HG03521 (cell line): Measurements from ENCODE around the gene C14orf93.
"Not testable (repeated sequence)": the region's sequence is repeated elsewhere in the genome, so short reads cannot be mapped to it uniquely, and the experiment has no call there.

ENCODE experiments used
- ATAC-seq: cut with Tn5 transposase; IDR thresholded peaks from one replicate; pipeline ENCODE4 v1.9.1; 2021; ENCODE audit warnings: mild to moderate bottlenecking, moderate library complexity; ENCODE audit not compliant: unreplicated experiment

C14orf93 gene

DNA sequence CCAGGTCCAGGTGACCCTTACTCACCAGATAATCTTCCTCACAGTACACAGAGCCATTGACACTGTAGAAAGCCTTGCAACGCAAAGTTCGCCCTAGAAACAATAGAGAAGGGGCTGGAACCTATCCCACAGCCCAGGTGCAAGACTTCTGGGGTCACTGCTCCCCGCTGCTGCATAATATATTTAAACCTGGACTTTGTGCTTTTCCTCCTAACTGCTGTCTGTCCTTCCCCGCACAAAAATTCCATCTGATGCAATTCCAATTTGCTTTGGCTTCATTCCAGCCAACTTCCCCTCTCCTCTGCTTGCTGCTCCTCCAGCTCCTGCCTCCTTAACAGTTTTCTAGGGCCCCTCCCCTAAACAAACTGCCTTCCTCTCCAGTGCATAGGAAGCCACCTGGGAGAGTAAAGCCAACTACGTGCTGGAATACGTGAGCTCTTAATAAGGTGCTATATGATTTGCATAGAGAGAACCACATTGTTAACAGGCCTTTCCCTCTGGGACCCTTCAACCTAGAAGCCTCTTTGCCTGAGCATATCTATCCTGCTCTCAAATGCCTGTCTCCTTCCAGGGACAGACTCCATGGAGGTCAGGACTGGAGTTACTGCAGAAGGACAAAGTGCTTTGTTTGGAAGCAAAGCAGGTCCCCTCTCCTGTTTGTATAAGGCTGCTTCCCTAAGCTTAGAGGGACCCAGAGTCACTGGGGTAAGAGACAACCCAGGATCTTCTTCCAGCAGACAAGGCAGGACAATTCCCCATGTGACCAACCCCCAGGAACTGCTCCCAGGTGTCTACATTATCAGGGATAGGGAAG lies 33.1 kb downstream of the C14orf93 start:
- no peak for ATAC-seq

DNA sequence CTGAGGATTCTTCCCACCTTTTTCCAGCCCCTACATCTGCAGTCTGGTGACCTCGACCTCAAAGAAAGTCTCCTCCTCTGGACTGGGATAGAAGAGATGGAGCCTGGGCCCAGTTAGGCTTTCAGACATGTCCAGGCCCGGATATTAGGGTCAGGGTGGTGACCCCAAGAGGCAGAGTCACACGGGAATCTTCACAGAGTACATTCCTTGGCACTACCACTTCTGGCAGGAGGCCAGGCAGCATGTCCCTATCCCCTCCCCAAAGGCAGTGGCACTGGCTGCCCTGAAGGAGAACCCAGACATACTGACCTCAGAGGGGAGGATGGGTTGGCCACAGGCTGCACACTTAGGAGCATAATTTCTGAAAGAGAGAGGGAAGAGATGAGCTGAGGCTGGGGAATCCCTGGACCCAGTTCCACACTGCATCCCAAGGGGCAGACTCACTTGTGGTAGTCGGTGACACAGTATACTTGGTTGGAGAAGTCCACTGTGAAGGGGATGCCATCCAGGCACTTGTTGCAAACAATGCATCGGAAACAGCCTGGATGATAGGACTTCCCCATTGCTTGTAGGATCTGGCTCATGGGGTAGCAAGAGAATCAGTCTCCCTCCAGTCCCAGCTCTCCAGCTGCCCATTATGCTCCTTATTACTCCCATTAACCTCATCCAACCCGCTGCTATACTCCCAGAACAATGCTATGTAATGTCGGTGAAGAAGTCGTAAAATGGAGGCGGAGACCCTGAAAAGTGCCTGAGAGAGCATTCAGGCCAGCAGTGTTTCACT lies 35.2 kb downstream of the C14orf93 start:
- no peak for ATAC-seq

DNA sequence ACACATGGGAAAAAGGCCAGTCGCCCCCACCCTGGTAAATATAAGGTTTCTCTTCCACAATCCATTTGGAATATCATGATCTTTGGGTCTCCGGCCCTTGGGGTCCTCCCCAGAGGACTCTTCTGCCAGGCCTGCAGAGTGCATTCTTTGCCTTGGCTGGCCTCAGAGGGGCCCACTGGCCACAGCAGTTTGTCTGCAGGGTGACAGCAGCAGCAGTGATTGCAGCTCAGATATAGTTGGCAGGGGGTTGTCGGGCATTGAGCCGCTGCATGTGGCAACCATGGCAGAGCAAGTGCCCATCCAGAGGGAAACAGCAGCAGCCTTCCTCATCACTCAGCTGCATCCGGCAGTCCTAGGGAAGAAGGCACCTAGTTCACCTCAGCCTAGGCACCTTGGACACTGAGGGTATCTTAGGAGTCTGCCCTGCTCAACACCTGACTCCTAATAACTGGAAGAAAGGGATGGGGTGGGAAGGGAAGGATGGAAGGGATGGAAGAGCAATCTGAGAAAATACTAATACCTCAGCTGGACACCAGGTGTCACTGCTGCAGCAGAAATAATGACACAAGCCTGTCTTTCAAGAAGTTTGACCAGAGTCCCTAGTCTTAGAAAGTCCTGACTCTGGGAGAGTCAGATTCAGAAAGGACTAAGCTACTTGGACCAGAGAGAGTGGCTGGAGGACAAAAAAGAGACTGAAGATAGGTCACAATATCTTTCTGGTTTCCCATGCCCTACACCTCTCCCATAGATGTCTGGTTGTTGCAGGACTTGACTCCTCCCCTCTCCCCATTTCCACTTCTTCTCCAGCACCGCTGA lies 36.5 kb downstream of the C14orf93 start:
- peak; percentile 53 for ATAC-seq

DNA sequence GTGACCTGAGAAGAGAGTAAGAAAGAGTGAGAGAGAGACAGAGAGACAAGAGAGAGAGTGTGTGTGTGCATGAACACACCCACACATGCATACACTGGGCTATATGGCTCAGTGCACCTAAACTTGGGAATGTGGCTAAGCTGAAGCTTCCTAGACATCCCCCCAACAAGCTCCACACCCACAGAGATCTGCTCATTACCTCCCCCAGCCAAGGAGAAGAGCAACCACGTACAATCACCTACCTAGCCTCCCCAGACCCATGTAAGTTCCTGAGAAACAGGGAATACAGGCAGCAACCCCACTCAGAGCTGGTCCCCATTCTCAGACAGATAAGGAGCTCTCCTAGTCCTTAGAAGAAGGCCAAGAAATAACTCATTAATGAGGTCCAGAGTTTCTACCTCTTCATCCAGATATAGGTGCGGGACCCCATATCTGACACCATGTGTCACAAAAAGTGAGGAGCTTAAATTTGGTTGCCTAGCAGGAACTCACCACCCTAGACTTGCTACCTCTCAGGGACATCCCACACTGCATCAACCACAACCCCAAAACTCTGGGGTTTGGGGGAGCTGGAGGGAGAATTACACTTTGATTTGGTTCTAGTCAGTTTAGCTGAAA lies 37.5 kb downstream of the C14orf93 start:
- no peak for ATAC-seq

DNA sequence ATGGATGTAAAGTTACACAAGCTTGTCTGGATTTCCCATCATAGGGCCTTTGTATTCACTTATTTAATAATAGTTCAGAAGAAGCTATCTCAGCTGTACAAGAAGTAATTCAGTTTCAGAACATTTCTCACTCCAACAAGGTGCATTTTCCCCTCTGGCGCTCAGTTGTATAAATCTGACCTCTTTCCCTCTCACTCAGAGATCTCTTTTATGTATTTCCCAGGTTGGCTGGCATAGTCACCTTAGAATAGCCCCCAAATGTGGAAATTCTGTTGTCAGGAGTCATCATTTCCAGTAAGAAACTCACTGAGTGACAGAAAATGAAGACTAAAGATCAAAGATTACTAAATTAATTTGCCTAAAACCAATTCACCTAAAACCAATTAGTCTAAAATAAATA lies 38.8 kb downstream of the C14orf93 start:
- no peak for ATAC-seq

DNA sequence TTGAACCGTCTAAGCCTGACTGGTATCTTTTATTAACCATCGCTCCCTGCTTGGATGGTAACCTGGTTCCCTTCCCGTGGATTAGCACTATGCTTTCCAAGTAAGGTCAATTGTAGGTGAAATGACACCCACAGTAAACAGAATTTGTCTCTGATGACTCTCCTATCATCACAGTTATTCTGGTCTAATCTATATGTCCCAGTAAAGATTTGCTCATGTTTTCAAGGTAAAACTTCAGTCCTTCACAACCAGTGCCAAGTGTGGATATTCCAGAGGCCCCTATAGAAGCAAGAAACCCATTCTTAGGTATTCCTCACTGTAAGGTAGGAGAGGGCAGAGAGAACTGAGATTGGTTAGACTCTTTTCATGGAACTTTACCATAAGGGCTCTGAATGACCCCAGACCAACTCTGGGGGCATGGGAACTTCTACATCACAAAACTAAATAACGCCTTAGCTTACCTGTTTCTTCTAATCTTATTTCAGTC lies 43.1 kb downstream of the C14orf93 start:
- no peak for ATAC-seq

DNA sequence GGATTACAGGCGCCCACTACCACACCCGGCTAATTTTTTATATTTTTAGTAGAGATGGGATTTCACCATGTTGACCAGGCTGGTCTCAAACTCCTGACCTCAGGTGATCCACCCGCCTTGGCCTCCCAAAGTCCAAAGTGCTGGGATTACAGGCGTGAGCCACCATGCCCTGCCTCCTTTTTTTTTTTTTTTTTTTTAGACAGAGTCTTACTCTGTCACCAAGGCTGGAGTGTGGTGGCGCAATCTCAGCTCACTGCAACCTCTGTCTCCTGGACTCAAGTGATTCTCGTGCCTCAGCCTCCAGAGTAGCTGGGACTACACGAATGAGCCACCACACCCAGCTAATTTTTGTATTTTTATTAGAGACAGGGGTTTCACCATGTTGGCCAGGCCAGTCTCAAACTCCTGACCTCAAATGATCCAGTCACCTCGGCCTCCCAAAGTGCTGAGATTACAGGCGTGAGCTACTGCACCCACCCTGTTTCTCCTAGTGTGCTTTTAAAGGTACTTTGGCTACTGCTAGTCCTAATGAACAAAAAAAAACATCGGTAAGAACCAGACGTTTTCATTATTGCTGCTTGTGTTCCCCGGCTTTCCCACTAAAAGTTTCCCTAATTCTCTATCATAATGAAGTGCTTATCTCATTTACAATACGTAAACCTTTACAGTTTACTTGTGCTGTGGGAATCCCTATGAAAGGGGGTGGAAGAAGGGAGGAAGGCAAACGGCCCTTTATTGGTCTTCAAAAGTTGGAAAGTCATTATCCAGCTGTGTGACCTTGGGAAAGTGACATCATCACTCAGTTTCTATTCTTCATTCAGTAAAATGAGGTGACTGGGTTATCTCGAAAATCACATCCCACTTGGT lies 43.8 kb downstream of the C14orf93 start:
- ATAC-seq: not testable (repeated sequence)

DNA sequence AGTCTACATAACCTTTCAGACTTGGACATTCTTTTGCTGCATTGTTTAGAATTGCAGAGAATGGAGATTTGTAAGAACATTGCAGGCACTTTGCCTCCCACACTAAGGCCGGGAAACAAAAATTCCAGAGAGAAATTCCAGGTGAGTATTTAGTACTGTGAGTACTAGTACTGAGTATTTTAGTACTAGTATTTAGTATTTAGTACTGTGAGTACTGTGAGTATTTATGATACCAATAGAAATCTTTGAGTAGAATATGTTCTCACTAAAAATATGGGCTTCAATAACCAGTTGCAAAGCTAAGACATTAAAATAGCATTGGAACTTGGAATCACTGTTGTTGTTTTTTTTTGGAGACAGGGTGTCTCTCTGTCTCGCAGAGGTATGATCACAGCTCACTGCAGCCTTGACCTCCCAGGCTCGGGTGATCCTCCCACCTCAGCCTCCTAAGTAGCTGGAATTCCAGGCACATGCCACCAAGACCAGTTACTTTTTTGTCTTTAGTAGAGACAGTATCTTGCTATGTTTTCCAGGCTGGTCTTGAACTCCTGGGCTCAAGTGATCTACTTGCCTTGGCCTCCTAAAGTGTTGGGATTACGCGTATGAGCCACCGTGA lies 47.8 kb downstream of the C14orf93 start:
- ATAC-seq: no peak

DNA sequence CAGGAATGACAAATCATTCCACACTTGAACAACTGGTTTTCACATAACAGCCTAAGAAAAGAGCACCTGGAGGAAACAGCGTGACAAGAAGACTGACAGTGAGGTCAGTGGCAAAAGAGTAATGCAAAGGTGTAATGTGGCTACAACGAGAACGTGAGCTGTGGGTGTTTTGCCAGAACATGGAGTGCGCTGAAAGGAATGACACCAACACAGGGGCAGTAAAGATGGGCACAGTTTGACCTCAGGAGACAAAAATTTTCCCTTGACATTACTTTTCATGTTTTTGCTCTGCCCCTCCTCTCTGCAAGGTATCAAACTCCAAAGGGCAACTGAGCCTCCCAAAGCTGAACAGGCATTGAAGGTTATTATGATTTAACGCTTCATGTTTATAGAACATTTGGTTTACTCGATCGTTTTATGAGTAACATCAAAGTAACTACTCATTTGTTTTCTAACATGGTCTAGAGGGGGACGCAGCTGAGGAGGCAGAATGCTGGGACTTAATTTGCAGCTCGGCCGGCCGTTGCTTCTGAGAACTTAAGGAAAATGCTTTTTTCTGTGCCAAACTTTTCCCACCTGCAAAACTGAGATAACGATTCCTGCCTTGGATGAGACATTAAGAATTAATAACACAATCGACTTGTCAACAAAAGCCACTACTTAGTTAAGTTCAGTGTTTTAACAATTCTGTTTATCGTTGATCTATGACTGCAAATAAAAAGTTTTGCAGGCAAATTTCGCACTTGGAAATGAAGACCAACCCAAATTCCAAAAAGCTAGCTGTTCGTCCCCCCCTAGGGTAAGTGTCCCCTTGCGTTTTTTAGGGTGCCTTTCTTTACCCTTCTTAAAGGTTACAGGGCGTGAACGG lies 54.0 kb downstream of the C14orf93 start:
- ATAC-seq: no peak

DNA sequence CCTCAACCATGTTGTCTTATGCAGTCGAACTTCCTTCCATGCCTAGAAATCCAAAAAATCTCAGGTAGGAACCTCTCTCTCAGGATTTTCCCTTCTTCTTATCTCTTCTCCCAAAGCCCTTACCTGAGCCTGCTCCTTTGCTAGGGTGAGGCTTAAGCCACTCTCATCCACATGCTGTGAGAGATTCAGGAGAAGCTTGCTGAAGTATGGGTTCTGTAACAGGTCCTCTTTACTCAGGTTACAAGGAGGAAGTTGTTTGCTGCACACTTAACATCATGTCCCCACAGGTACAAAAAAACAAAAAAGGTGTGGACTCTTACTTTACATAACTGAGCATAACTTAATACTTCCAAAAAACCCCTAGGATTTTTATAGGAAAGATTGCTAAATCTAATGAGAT lies 57.5 kb downstream of the C14orf93 start:
- ATAC-seq: no peak

DNA sequence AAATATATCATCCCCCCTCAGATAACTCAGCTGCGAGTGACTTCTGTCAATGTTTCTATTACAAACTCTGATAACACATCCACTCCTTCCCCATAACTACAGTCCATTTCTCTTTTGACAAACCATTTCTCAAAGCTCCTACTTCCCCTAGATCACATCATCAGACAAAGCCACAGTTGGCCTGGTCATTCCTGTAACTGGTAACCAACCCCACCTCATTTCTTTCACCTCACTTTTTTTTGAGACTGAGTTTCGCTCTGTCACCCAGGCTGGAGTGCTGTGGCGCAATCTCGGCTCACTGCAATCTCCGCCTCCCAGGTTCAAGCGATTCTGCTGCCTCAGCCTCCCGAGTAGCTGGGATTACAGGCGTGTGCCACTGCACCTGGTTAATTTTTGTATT lies 58.1 kb downstream of the C14orf93 start:
- ATAC-seq: not testable (repeated sequence)

DNA sequence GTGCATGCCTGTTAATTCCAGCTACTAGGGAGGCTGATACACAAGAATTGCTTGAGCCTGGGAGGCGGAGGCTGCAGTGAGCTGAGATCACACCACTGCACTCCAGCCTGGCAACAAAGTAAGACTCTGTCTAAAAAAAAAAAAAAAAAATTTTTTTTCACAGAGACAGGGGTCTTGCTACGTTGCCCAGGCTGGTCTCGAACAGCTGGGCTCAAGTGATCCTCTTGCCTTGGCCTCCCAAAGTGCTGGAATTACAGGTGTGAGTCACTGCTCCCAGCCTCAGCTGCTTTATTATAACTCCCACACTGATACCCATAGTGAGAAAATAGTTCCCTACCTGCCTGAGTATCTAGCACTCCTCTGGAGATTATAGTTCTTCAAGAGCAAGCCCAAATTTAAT lies 64.3 kb downstream of the C14orf93 start:
- ATAC-seq: no peak

DNA sequence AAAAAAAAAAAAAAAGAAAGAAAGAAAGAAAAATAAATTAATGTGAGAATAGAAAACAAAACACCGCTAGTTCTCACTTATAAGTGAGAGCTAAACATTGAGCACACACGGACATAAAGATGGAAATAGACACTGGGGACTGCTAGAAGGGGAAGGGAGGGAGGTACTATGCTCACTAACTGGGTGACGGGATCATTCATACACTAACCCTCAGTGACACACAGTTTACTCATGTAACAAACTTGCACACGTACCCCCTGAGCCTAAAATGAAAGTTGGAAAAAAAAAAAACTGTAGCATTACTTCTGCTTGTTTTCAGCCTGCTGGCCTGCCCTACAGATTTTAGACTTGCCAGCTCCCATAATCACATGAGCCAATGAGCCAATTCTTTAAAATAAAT lies 70.3 kb downstream of the C14orf93 start:
- no peak for ATAC-seq
